ENCODE data around the gene WDFY2.

- no peak for TF ChIP-seq CTCF (IDR thresholded peaks at IDR 0.05)
- TF ChIP-seq POLR2A (IDR thresholded peaks at IDR 0.05): no peak
Measured at GRCh38 chr13:51619614-51620013, 35.4 kb downstream of the WDFY2 start.
